HG03469 (cell line): ENCODE measurements around the gene IQSEC3.
"Not testable (repeated sequence)": the region's sequence is repeated elsewhere in the genome, so short reads cannot be mapped to it uniquely, and the experiment has no call there.

Experiments used
- ATAC-seq: cut with Tn5 transposase; IDR thresholded peaks from one replicate; pipeline ENCODE4 v1.9.1; 2021; ENCODE audit warnings: mild to moderate bottlenecking, moderate library complexity, moderate number of reproducible peaks; ENCODE audit not compliant: unreplicated experiment

The IQSEC3 gene

DNA sequence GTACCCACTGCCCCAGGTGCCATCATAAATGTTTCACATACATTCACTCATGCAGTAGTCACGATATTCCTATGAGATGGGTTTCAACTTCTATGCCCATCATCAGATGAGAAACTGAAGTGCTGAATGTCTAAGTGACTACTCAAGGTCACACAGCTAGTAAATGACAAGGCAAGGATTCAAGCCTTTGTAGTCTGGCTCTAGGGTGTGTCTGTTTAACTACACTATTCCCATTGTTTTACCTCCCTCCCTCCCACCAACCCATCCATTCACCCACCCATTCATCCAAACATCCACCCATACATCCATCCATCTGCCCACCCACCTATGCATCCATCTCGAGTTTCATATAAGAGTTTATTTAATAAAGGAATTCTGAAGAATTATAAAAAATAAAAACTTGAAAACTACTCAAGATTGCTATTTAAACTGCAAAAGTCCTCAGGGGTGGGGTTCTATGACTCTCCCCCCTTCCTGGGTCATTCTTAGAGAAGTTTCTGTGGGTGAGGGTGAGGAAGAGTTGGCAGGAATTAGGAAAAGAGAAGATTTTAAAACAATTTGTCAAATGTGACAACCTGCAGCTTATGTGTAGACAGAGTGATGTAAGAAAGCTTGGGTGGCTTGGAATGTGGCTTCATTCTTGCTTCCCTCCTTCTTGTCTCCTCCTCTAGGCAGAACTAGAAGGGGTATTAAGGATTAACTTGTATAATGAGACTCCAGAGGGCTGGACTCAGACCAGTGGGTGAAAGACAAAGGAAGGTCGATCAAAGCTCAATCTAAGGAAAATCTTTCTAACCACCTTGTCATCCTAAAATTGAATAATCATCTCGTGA lies 13.4 kb upstream of the IQSEC3 start:
- not testable (repeated sequence) for ATAC-seq

GRCh38 chr12:53735-54730 lies 12.5 kb upstream of the IQSEC3 start:
- ATAC-seq: no peak

- no peak for ATAC-seq
Observed at GRCh38 chr12:54750-55535, 11.6 kb upstream of the IQSEC3 start.

DNA sequence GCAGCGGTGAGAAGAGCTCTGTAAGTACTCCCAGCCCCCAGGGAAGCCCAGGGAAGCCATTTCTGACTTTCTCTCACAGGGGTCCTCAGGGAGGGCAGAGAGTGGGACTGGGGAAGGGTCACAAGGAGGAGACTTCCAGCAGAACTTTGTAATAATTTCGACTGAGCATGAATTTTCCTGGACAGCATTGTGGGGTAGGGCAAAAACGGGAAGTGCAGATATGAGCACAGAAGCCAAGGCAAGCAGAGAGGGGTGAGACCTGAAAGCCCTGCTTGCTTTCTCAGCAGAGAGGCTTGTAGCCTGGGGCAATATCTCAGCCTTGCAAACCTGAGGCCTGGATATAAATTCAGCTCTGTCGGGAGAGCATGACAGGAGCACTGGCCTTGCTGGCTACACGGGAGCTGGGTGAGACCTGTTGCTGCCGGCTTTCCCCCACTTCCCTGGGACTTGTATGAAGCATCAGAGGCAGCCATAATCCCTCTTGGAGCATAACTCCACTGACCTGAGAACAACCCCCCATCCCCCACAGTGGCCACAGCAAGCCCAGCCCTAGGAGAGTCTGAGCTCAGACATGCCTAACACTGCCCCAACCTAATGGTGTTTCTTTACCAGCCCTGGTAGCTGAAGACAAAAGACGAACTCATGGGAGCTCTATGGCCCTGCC lies 9.8 kb upstream of the IQSEC3 start:
- ATAC-seq: no peak

DNA sequence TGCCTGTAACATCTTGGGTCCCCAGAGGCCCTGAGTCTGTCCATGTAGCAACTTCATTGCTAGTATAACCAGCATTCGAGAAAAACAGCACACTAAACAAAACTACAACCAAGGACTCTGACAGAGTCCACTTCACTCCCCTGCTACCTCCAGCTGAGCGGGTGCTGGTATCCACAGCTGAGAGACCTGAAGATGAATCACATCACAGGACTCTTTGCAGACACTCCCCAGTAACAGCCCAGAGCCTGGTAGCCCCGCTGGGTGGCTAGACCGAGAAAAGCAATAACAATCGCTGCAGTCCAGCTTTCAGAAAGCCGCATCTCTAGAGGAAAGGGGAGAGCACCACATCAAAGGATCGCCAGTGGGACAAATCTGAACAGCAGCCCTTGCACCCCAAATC lies 9.0 kb upstream of the IQSEC3 start:
- ATAC-seq: no peak

GRCh38 chr12:58832-59231 lies 7.7 kb upstream of the IQSEC3 start:
- ATAC-seq: no peak

GRCh38 chr12:61845-62244 lies 4.7 kb upstream of the IQSEC3 start:
- not testable (repeated sequence) for ATAC-seq

DNA sequence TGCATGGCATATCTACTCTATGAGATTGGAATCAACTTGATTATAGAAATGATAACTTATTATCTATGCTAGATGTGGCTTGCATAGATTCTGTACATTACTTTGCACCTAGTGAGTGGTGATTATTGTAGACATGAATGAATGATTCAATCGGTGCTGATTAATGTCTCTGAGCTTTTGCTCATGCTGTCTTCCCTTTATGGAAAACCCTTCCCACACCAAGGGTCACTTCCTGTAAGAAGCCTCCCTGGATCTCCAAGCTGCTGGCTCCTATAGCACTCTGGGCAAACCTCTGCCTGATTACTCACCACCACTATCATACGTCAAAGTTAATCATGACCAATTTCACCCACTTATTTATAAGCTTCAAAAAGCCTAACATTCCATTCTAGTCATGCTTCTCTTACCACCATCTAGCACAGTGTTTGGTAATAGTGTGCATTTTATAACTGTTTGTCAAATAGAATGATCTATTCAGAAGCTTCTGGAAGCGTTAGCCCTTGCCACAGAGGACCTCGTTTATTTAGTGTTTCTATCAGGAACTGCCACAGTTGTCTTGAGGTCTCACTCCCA lies 990 bp upstream of the IQSEC3 start:
- not testable (repeated sequence) for ATAC-seq

DNA sequence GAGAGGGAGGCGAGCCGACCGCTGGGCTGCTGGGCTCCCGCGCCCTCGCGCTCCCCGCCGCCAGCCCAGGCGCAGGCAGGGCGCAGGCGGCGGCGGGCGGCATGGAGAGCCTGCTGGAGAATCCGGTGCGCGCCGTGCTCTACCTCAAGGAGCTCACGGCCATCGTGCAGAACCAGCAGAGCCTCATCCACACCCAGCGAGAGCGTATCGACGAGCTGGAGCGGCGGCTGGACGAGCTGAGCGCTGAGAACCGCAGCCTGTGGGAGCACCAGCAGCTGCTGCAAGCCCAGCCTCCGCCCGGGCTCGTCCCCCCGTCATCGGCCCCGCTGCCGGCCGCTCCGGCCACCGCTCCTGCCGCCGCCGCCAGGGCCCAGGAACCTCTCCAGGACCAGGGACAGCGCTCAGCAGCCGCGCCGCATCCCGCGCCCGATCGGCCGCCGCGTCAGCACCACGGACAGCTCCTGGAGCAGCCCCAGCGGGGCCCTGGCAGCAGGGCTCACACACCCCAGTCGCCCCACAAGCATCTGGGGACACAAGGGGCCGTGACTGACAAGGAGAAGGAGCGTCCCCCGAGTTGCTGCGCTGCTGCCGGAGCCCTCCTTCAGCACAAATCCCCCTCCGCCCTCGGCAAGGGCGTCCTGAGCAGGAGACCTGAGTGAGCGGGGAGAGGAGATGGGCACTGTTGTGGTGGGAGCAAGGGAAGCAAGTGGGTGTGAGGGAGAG lies 376 bp downstream of the IQSEC3 start:
- not testable (repeated sequence) for ATAC-seq

GRCh38 chr12:69677-70076 lies 3.1 kb downstream of the IQSEC3 start:
- not testable (repeated sequence) for ATAC-seq

GRCh38 chr12:70541-70940 lies 4.0 kb downstream of the IQSEC3 start:
- not testable (repeated sequence) for ATAC-seq

- not testable (repeated sequence) for ATAC-seq
Observed at GRCh38 chr12:72018-72417, 5.5 kb downstream of the IQSEC3 start.

DNA sequence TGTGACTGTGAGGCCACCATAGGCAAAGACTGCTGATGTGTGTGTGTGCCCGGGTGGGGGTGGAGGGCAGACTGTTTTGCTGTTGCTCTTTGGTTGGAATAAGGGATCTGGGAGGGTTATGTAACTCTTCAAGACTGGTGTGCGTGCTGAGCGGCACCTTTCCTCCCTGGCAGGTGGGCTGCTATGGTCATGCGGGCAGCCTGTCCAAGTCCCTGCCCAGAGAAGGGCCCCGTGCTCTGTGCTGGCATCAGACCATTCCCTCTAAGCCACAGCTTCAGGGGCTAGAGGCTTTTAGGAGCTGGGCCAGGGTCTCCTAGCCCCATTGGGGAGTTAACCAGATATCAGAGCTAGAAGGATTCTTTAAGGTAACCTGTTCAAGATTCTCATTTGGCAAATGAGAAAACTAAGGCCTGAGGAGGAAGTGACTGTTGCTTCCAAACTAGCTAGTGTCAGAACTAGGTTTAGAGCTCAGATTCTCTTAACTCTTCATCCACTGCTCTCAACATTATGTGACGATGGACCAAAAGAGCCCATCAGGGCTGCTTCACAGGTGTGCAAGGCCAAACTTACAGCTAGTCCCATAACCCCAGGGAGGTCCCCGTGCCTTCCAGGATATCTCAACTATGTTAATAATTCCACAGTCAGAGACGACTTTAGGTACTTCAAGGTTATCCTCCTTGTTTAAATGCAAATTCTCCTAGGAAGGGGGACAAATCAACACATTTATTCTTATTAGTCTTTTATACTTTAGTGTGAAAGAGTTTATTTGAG lies 8.0 kb downstream of the IQSEC3 start:
- ATAC-seq: not testable (repeated sequence)

DNA sequence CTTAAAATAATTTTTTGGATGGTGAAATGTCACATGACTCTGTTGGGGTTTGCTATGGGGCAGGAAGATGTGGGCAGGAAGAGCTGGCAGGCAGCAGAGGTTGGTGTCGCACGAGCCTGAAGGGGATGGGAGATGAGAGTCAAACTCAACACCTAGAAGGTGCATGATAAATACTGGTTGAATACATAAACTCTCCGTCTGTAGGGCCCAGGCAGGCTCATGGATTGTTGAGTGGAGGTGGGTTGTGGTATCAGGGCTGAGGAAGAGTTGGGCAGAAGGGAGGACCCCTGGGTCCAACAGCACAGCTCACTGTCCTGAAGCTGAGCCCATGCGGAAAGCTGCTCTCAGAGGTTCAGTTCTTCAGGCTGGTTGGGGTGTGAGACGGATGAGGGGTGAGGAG lies 9.0 kb downstream of the IQSEC3 start:
- ATAC-seq: not testable (repeated sequence)

GRCh38 chr12:76102-76501 lies 9.5 kb downstream of the IQSEC3 start:
- ATAC-seq: not testable (repeated sequence)

DNA sequence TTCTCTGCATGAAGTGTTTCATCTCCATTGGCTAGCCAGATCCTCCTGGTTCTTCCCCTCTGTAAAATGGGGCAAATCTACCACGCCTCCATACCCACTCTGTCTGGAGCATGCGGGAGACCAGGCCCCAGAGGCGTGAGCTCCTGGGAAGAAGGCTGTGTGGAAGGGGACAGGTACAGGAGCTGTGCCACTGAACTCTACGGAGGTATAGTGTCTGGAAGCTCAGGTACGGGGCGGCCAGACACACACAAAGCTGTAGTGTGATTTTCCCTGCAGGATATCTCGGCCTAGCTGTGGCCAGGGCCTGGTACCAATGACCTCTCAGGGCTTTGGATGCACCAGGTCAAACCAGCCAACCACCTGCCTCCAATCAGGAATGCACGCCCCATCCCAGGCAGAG lies 10.0 kb downstream of the IQSEC3 start:
- ATAC-seq: not testable (repeated sequence)

- ATAC-seq: not testable (repeated sequence)
Observed at GRCh38 chr12:77101-77719, 10.6 kb downstream of the IQSEC3 start.
